ENCODE data around the gene TMEM135. TPM values are rescaled to one million over a fixed set of nuclear protein-coding genes. Genes with fewer than 3 reads are reported as not detected.
A peak's percentile ranks its signal among the peaks of the same experiment; 100 is the strongest.

TMEM135 gene
- total and polyA plus RNA-seq, 2 experiments from 2014 or later = 11.0 to 11.9 TPM

- WGBS, 2 experiments (ENCODE audit: low coverage in 1 of 2, low lambda C conversion rate in 2 of 2, missing lambda C conversion rate in 2 of 2) = 97 to 98% methylated on average over 3 of the region's 3 CpGs
- H3K27me3 ChIP-seq (replicated peaks; ENCODE audit: insufficient read depth) = no peaks in the 10 kb centered on the region
- no peaks in the 10 kb centered on the region for H3K9me2 ChIP-seq (ENCODE audit: insufficient read depth)
- H3K4me3 ChIP-seq = no peak overlapping the region
- no peaks in the 10 kb centered on the region for H3F3A ChIP-seq (ENCODE audit: insufficient read depth)
- peaks cover 11% of the 10 kb centered on the region; the same call in 1 of the 2 replicates for H3K4me1 ChIP-seq (ENCODE audit: insufficient read depth)
- H3K36me3 ChIP-seq (ENCODE audit: low read depth) = no peaks in the 10 kb centered on the region
- TF ChIP-seq EZH2phosphoT487 (IDR thresholded peaks at IDR 0.05; ENCODE audit: insufficient read depth, low read depth) = no peak
- TF ChIP-seq EZH2 (IDR thresholded peaks at IDR 0.05; ENCODE audit: insufficient read depth, poor library complexity, severe bottlenecking) = no peak
- in situ Hi-C loops (cut with MboI) = no loop called here
- H4K20me1 ChIP-seq (ENCODE audit: insufficient read depth) = no peaks in the 10 kb centered on the region; the same call in 1 of the 2 replicates
- H2AFZ ChIP-seq = no peak overlapping the region
- H3K4me2 ChIP-seq (ENCODE audit: unreplicated experiment) = no peak overlapping the region
- no peak for DNase-seq
- H3K9me3 ChIP-seq (ENCODE audit: low read depth) = no peaks in the 10 kb centered on the region
- H3K27ac ChIP-seq = no peak overlapping the region
- no peak overlapping the region for H3K9ac ChIP-seq
- no peaks in the 10 kb centered on the region for H3K79me2 ChIP-seq (ENCODE audit: insufficient read depth)
These were observed 85.1 kb downstream of the TMEM135 start for GRCh38 chr11:87122852-87123251.

DNA sequence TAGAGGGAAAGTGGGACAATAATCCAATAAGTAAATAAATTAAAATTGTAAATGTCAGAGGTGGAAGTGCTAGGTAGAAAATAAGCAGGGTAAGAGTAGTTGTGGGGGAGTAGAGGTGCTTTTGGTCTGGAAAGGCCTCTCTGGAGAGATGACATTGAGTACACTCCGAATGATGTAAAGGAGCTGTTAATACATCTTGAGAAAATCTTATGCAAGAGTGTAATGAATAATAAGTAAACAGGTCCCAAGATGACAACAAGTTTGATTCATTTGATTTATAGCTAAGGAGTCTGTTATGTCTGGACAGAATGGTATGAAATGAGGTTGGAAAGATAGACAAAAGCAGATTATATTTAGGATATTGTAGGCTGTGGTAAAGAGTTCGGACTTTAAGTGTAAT lies 87.5 kb downstream of the TMEM135 start:
- no peaks in the 10 kb centered on the region; the same call in 1 of the 2 replicates for H4K20me1 ChIP-seq (ENCODE audit: insufficient read depth)
- H3K9me2 ChIP-seq (ENCODE audit: insufficient read depth) = no peaks in the 10 kb centered on the region
- 94 to 99% methylated on average over 2 of the region's 2 CpGs for WGBS, 2 experiments (ENCODE audit: low coverage in 1 of 2, low lambda C conversion rate in 2 of 2, missing lambda C conversion rate in 2 of 2)
- H3K4me2 ChIP-seq (ENCODE audit: unreplicated experiment) = no peak overlapping the region
- no peak overlapping the region for H2AFZ ChIP-seq
- no peaks in the 10 kb centered on the region for H3K9me3 ChIP-seq (ENCODE audit: low read depth)
- H3K27me3 ChIP-seq (replicated peaks; ENCODE audit: insufficient read depth) = no peaks in the 10 kb centered on the region
- peak; percentile 15 for DNase-seq
- no peaks in the 10 kb centered on the region for H3K79me2 ChIP-seq (ENCODE audit: insufficient read depth)
- no peaks in the 10 kb centered on the region for H3F3A ChIP-seq (ENCODE audit: insufficient read depth)
- no peaks in the 10 kb centered on the region for H3K36me3 ChIP-seq (ENCODE audit: low read depth)
- no peak overlapping the region for H3K9ac ChIP-seq
- H3K27ac ChIP-seq = no peak overlapping the region
- H3K4me1 ChIP-seq (ENCODE audit: insufficient read depth) = peaks cover 11% of the 10 kb centered on the region; the same call in 1 of the 2 replicates
- in situ Hi-C loops (cut with MboI) = no loop called here
- H3K4me3 ChIP-seq = no peak overlapping the region
- TF ChIP-seq EZH2phosphoT487 (IDR thresholded peaks at IDR 0.05; ENCODE audit: insufficient read depth, low read depth) = no peak
- TF ChIP-seq EZH2 (IDR thresholded peaks at IDR 0.05; ENCODE audit: insufficient read depth, poor library complexity, severe bottlenecking) = no peak

DNA sequence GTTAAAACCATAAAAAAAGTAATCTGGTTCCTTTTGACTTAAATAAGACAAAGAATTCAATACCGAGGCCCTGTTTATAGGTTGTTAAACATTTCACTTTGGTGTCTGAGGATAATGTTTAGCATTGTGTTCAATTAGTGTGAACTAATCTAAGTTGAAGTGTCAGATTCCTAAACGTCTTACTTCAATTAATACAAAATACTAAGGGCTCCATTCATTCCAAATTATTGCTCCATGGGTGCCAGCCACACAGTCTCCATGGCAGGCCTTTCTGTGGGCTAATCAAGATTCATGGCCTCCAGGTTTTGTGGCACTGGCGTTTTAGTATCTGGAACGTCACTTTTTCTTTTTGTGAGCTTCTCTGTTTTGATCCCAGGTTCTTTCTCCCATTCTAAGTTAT lies 89.4 kb downstream of the TMEM135 start:
- no peaks in the 10 kb centered on the region for H3K27me3 ChIP-seq (replicated peaks; ENCODE audit: insufficient read depth)
- in situ Hi-C loops (cut with MboI) = no loop called here
- H3K9ac ChIP-seq = no peak overlapping the region
- no peaks in the 10 kb centered on the region; the same call in 1 of the 2 replicates for H4K20me1 ChIP-seq (ENCODE audit: insufficient read depth)
- no peaks in the 10 kb centered on the region for H3K9me3 ChIP-seq (ENCODE audit: low read depth)
- H3F3A ChIP-seq (ENCODE audit: insufficient read depth) = no peaks in the 10 kb centered on the region
- WGBS, 2 experiments (ENCODE audit: low coverage in 1 of 2, low lambda C conversion rate in 2 of 2, missing lambda C conversion rate in 2 of 2) = 85 to 88% methylated on average over 4 of the region's 4 CpGs
- no peak for TF ChIP-seq EZH2phosphoT487 (IDR thresholded peaks at IDR 0.05; ENCODE audit: insufficient read depth, low read depth)
- no peak for TF ChIP-seq EZH2 (IDR thresholded peaks at IDR 0.05; ENCODE audit: insufficient read depth, poor library complexity, severe bottlenecking)
- no peak for DNase-seq
- no peak overlapping the region for H3K27ac ChIP-seq
- H3K4me1 ChIP-seq (ENCODE audit: insufficient read depth) = peaks cover 11% of the 10 kb centered on the region; the same call in 1 of the 2 replicates
- H3K79me2 ChIP-seq (ENCODE audit: insufficient read depth) = no peaks in the 10 kb centered on the region
- H3K36me3 ChIP-seq (ENCODE audit: low read depth) = no peaks in the 10 kb centered on the region
- no peaks in the 10 kb centered on the region for H3K9me2 ChIP-seq (ENCODE audit: insufficient read depth)
- H3K4me2 ChIP-seq (ENCODE audit: unreplicated experiment) = no peak overlapping the region
- H3K4me3 ChIP-seq = no peak overlapping the region
- no peak overlapping the region for H2AFZ ChIP-seq

- Histone ChIP-seq H3F3A (ENCODE audit: insufficient read depth) (no peaks in the 10 kb centered on the region), H2AFZ (no peak overlapping the region), H3K4me2 (ENCODE audit: unreplicated experiment) (no peak overlapping the region), H3K27me3 (replicated peaks; ENCODE audit: insufficient read depth) (no peaks in the 10 kb centered on the region), H4K20me1 (ENCODE audit: insufficient read depth) (no peaks in the 10 kb centered on the region; the same call in 1 of the 2 replicates), H3K9me3 (ENCODE audit: low read depth) (no peaks in the 10 kb centered on the region), H3K36me3 (ENCODE audit: low read depth) (no peaks in the 10 kb centered on the region), H3K9ac (no peak overlapping the region), H3K4me3 (no peak overlapping the region), H3K79me2 (ENCODE audit: insufficient read depth) (no peaks in the 10 kb centered on the region), H3K4me1 (ENCODE audit: insufficient read depth) (peaks cover 11% of the 10 kb centered on the region; the same call in 1 of the 2 replicates), H3K27ac (no peak overlapping the region), H3K9me2 (ENCODE audit: insufficient read depth) (no peaks in the 10 kb centered on the region)
- WGBS, 2 experiments (ENCODE audit: low coverage in 1 of 2, low lambda C conversion rate in 2 of 2, missing lambda C conversion rate in 2 of 2) = 93 to 95% methylated on average over 2 of the region's 2 CpGs
- DNase-seq = no peak
- in situ Hi-C loops (cut with MboI) = no loop called here
- TF ChIP-seq EZH2 (IDR thresholded peaks at IDR 0.05; ENCODE audit: insufficient read depth, poor library complexity, severe bottlenecking) = no peak
- TF ChIP-seq EZH2phosphoT487 (IDR thresholded peaks at IDR 0.05; ENCODE audit: insufficient read depth, low read depth) = no peak
These were observed 90.6 kb downstream of the TMEM135 start for GRCh38 chr11:87128372-87128771.
